A549 (cell line): ENCODE measurements around the gene TCF12.

ENCODE experiments used
- CBX2 ChIP-seq: fragments of 200-600 bp; sonication (generic); IDR thresholded peaks from 2 replicates; pipeline ENCODE4 v1.6.1; 2016; ENCODE audit warnings: low read depth, mild to moderate bottlenecking, borderline replicate concordance
- MAFK ChIP-seq: fragments of 450-650 bp; IDR thresholded peaks from 2 replicates; pipeline ENCODE4 v1.6.1; 2014; ENCODE audit not compliant: partially characterized antibody
- TF ChIP-seq, protein P1 (sequence below): fragments of >200 bp; sonication (Bioruptor Twin); formaldehyde crosslinking; IDR thresholded peaks from 3 replicates; pipeline ENCODE4 v1.5.1; 2016
- TF ChIP-seq, protein P2 (sequence below): fragments of 150-350 bp; IDR thresholded peaks from 2 replicates; pipeline ENCODE4 v1.6.1; 2014; ENCODE audit warnings: low read depth, mild to moderate bottlenecking, low read length

DNA sequence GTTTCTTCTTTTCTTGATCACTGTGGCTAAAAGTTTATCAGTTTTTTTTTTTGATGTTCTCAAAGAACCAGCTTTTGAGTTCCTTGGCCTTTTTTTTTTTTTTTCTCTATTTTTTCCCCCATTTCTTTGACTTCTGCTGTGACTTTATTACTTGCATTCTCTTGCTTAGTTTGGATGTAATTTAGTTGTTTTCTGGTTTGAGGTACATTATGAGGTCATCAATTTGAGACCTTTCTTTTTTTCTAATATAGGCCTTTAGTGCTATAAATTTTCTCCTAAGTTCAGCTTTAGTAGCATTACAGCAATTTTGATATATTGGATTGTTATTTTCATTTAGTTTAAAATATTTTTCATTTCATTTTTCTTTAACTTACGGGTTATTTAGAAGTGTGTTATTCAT lies 35.3 kb downstream of the TCF12 start:
- TF ChIP-seq MAFK: no peak
- TF ChIP-seq, protein P1, sequence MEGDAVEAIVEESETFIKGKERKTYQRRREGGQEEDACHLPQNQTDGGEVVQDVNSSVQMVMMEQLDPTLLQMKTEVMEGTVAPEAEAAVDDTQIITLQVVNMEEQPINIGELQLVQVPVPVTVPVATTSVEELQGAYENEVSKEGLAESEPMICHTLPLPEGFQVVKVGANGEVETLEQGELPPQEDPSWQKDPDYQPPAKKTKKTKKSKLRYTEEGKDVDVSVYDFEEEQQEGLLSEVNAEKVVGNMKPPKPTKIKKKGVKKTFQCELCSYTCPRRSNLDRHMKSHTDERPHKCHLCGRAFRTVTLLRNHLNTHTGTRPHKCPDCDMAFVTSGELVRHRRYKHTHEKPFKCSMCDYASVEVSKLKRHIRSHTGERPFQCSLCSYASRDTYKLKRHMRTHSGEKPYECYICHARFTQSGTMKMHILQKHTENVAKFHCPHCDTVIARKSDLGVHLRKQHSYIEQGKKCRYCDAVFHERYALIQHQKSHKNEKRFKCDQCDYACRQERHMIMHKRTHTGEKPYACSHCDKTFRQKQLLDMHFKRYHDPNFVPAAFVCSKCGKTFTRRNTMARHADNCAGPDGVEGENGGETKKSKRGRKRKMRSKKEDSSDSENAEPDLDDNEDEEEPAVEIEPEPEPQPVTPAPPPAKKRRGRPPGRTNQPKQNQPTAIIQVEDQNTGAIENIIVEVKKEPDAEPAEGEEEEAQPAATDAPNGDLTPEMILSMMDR: no peak
- TF ChIP-seq CBX2: no peak
- TF ChIP-seq, protein P2, sequence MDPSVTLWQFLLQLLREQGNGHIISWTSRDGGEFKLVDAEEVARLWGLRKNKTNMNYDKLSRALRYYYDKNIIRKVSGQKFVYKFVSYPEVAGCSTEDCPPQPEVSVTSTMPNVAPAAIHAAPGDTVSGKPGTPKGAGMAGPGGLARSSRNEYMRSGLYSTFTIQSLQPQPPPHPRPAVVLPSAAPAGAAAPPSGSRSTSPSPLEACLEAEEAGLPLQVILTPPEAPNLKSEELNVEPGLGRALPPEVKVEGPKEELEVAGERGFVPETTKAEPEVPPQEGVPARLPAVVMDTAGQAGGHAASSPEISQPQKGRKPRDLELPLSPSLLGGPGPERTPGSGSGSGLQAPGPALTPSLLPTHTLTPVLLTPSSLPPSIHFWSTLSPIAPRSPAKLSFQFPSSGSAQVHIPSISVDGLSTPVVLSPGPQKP: no peak
